Right lobe of liver (tissue), 4 donors: ENCODE measurements around the gene ZBTB48.

Experiments
- POLR2A ChIP-seq: fragments of 450-650 bp; IDR thresholded peaks from one replicate; pipeline ENCODE4 v1.6.1; 2017; ENCODE audit warnings: antibody characterized with exemption, mild to moderate bottlenecking
- TF ChIP-seq, protein P1 (sequence below), 4 donors: fragments of 200-600 bp in 3 of 4; fragments of 450-650 bp in 1 of 4; IDR thresholded peaks; one replicate each; pipeline versions ENCODE4 v1.5.1 to v1.8.0; 2016 to 2022; ENCODE audit warnings: antibody characterized with exemption in 4 of 4, mild to moderate bottlenecking in 2 of 4
- donor health status: DM: no; HTN: no; CAD: no.
- donor health status: DM: no; HTN: no; CAD: no.
- donor health status: DM: no; HTN: yes; CAD: no.

DNA sequence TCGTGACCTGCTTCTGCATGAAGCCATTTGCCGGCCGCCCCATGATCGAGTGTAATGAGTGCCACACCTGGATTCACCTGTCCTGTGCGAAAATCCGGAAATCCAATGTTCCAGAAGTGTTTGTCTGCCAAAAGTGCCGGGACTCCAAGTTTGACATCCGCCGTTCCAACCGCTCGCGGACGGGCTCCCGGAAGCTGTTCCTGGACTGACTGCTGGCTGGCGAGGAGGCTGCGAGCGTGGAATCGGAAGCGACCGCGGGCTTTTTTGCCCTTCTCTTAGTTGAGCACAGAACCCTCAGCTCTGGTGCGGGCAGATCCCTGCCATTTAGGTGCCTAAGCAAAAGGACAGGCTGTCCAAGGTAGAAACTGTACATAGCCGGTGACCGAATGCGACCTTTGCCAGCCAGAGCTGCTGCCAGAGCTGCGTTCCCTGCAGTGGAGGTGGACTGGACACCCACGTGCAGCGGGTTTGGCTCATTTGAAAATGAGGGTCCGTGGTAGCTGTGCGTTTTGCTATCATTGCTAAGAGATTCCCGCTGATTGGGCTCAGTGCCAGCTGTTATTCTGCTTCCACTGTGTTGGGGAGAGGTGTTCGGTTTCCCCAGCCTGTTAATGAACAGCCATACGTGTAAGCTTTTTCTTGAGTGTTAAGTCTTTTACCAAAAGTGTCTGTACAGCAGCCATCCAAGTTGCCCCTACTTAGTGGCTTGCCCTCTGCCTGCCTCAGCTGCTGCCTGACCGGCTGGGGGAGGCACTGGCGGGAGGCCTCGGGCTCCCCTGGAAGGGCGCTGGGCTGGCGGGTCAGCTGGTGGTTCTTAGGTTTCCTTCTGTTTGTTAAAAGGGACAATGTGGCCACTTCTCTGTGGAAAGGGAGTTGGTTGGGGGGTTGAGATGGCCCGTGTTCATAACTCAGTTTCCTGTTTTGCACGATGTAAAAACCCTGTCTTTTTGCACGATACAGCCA, 41.9 kb downstream of the ZBTB48 start:
- TF ChIP-seq, protein P1, sequence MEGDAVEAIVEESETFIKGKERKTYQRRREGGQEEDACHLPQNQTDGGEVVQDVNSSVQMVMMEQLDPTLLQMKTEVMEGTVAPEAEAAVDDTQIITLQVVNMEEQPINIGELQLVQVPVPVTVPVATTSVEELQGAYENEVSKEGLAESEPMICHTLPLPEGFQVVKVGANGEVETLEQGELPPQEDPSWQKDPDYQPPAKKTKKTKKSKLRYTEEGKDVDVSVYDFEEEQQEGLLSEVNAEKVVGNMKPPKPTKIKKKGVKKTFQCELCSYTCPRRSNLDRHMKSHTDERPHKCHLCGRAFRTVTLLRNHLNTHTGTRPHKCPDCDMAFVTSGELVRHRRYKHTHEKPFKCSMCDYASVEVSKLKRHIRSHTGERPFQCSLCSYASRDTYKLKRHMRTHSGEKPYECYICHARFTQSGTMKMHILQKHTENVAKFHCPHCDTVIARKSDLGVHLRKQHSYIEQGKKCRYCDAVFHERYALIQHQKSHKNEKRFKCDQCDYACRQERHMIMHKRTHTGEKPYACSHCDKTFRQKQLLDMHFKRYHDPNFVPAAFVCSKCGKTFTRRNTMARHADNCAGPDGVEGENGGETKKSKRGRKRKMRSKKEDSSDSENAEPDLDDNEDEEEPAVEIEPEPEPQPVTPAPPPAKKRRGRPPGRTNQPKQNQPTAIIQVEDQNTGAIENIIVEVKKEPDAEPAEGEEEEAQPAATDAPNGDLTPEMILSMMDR (IDR thresholded peaks at IDR 0.05): no peak
- no peak for TF ChIP-seq POLR2A
